Glutamatergic neuron (in vitro differentiated cells): ENCODE measurements around the gene AHDC1. TPM values are rescaled to one million over a fixed set of nuclear protein-coding genes. Genes with fewer than 3 reads are reported as not detected.
A peak's percentile ranks its signal among the peaks of the same experiment; 100 is the strongest.

ENCODE experiments used
- DNase-seq: peaks from one replicate; pipeline ENCODE4 v3.0.0; 2022
- H3K27ac Mint-ChIP-seq: one replicate; pipeline ENCODE4 v1.8.0; 2020; ENCODE audit warnings: mild to moderate bottlenecking, mixed read lengths, inconsistent platforms; ENCODE audit not compliant: unreplicated experiment
- H3K27me3 Mint-ChIP-seq: one replicate; pipeline ENCODE4 v1.8.0; 2020; ENCODE audit warnings: mild to moderate bottlenecking, moderate library complexity, mixed read lengths, inconsistent platforms; ENCODE audit not compliant: unreplicated experiment
- H3K36me3 Mint-ChIP-seq: one replicate; pipeline ENCODE4 v1.8.0; 2020; ENCODE audit warnings: mild to moderate bottlenecking, mixed read lengths, inconsistent platforms; ENCODE audit not compliant: unreplicated experiment
- H3K4me1 Mint-ChIP-seq: one replicate; pipeline ENCODE4 v1.8.0; 2020; ENCODE audit warnings: mild to moderate bottlenecking, low read depth, mixed read lengths, inconsistent platforms; ENCODE audit not compliant: unreplicated experiment
- H3K4me3 Mint-ChIP-seq: one replicate; pipeline ENCODE4 v1.8.0; 2020; ENCODE audit warnings: mild to moderate bottlenecking, mixed read lengths, inconsistent platforms; ENCODE audit not compliant: unreplicated experiment
- H3K9me3 Mint-ChIP-seq: one replicate; pipeline ENCODE4 v1.8.0; 2020; ENCODE audit warnings: mild to moderate bottlenecking, moderate library complexity, mixed read lengths, inconsistent platforms; ENCODE audit not compliant: unreplicated experiment
- total RNA-seq: library from RNA; stranded (reverse); fragmentation: NEBNext Ultra II Directional; extraction: Animal tissue kit (Norgen Biotek cat#: 25700); gene quantifications from one replicate; pipeline ENCODE4 v1.2.1, GENCODE V29; 2021; ENCODE audit not compliant: unreplicated experiment
- TF ChIP-seq, protein P1 (sequence below): fragments of 200-600 bp; sonication (generic); IDR thresholded peaks from one replicate; pipeline ENCODE4 v1.5.0; 2021; ENCODE audit not compliant: partially characterized antibody, unreplicated experiment

The AHDC1 gene
- total RNA-seq, 1 donor from 2014 or later = 131 TPM

DNA sequence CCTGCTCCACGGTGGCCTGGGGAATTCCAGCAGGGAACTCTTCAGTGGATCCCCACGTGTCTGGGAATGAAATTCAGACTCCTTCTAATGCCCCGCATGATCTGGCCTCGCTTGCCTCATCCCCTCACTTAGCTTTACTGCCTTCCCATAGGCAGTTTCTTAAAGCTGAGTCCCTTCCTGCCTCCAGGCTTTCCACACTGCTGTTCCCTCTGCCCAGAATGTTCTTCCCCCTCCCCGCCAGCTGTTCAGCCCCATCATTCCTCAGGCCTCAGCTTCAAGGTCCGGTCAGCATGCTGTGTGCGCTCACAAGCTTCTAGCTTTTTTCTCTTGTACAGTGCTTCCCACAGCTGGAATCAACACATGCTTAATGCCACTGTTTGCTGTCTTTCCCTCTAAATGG lies 59.1 kb downstream of the AHDC1 start:
- Mint-ChIP-seq H3K27me3 (peaks cover 15% of the 10 kb centered on the region), H3K36me3 (peaks cover 5% of the 10 kb centered on the region), H3K4me3 (no peak overlapping the region), H3K4me1 (peaks cover 32% of the 10 kb centered on the region), H3K27ac (peak overlapping the region; percentile 85), H3K9me3 (peaks cover 16% of the 10 kb centered on the region)
- TF ChIP-seq, protein P1, sequence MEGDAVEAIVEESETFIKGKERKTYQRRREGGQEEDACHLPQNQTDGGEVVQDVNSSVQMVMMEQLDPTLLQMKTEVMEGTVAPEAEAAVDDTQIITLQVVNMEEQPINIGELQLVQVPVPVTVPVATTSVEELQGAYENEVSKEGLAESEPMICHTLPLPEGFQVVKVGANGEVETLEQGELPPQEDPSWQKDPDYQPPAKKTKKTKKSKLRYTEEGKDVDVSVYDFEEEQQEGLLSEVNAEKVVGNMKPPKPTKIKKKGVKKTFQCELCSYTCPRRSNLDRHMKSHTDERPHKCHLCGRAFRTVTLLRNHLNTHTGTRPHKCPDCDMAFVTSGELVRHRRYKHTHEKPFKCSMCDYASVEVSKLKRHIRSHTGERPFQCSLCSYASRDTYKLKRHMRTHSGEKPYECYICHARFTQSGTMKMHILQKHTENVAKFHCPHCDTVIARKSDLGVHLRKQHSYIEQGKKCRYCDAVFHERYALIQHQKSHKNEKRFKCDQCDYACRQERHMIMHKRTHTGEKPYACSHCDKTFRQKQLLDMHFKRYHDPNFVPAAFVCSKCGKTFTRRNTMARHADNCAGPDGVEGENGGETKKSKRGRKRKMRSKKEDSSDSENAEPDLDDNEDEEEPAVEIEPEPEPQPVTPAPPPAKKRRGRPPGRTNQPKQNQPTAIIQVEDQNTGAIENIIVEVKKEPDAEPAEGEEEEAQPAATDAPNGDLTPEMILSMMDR = no peak
- no peak for DNase-seq

DNA sequence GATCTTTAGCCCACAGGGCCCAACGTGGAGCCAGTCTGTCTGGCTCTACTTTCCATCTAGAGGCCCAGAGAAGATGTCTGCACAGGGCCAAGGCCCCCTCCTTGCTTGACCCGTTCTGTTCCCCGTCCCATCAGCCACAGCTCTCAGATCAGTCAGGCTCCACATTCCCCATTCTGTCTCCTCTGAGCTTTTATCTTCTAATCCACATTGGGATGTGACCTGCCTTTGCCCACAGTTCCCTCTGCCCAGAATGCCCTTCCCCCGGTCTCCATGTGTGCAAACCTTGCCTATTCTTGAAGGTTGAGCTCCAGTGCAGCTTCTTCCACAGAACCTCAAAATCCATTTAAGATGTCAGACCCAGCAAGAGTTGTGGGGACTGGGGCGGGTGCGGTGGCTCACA lies 60.7 kb downstream of the AHDC1 start:
- H3K4me3 Mint-ChIP-seq = no peak overlapping the region
- DNase-seq = no peak
- peaks cover 20% of the 10 kb centered on the region for H3K9me3 Mint-ChIP-seq
- H3K27me3 Mint-ChIP-seq = peaks cover 15% of the 10 kb centered on the region
- peak overlapping the region; percentile 96 for H3K27ac Mint-ChIP-seq
- TF ChIP-seq, protein P1 = no peak
- peaks cover 7% of the 10 kb centered on the region for H3K36me3 Mint-ChIP-seq
- H3K4me1 Mint-ChIP-seq = peaks cover 34% of the 10 kb centered on the region

DNA sequence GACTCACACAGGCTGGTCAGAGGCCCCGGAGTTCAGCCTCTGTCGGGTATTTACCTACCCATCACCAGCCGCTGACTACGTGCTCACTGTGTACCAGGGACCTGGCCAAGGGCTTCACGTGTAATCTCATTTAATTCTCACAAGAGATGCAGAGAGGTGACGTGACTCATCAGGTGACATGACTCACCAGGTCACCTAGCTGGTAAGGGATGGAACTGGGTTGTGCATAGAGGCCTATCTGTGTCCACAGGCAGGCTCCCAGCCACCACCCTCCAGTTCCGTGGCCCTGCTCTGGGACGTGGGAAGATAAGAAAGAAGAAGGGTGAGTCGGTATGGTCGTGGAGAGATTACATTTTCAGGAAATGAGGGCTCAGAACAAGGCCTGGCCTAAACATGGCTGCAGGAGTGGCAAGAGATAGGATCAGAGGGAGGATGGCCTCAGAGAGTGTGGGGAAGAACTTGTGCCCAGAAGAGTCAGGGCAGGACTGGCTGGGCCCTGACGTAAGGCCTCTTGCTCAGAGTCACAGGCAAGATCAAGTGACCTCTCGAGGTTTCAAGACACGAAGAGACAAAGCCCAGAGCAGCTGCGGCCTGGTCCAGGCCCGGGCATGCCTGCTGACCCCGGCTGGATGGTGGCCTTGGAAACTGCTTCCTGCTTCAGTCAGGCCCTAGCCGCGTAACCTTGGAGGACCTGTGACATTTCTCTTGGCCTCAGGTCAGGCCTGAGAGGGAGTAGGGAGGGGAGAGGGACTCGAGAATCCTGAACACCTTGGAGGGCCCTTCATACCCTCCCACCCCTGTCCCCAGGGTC lies 61.3 kb downstream of the AHDC1 start:
- H3K27me3 Mint-ChIP-seq = peaks cover 16% of the 10 kb centered on the region
- H3K4me3 Mint-ChIP-seq = peak overlapping the region; percentile 71
- peaks cover 7% of the 10 kb centered on the region for H3K36me3 Mint-ChIP-seq
- peaks cover 34% of the 10 kb centered on the region for H3K4me1 Mint-ChIP-seq
- DNase-seq = no peak
- peaks cover 21% of the 10 kb centered on the region for H3K9me3 Mint-ChIP-seq
- TF ChIP-seq, protein P1 = no peak
- H3K27ac Mint-ChIP-seq = peak overlapping the region; percentile 96

DNA sequence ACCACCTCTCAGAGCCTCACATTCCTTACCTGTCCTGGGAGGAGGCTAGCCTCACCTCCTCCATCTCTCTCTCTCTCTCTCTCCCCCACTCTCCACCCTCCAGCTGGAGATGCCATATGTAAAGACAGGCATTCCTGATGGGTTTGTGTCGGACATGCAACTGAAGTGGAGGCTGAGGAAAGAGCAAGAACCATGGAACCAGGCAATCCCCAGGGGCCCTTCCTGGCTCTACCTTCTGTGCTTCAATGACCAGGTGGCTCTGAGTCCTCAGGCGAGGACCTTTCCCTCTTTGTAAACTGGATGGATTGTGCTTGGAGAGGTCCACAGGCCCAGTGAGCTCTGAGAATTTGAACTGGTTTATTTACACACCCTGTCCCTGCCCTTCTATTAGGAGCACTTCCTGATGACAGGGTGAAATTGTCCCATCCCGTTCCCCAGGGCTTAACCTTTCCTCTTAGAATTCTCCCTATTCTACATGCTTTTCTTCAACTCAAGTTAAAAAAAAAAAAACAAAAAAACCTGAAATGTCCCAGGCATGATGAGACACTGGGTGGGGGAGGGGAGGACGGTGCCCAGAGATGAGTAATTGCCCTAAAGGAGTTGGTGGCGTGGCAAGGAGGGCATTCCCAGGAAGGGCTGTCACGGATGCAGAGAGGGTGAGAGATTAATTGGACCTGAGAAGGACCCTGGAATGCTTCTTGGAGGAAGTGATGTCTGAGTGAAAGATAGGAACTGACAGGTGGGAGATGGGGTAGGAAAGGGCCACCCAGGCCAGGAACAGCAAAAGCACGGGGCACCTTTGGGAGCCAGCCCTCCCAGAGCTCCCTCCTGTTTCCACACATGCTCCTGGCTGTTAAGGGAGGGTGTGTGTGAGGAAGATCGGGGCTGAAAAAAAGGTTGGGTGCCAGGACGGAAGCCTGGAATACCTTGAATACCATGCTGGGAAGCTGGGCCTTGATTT lies 63.8 kb downstream of the AHDC1 start:
- Mint-ChIP-seq H3K4me3 (peak overlapping the region; percentile 67), H3K4me1 (peaks cover 56% of the 10 kb centered on the region), H3K36me3 (peaks cover 7% of the 10 kb centered on the region)

More for the DNA sequence above, 63.8 kb downstream of the AHDC1 start:
- no peak for DNase-seq
- Mint-ChIP-seq H3K27me3 (peaks cover 22% of the 10 kb centered on the region), H3K9me3 (peaks cover 22% of the 10 kb centered on the region), H3K27ac (peak overlapping the region; percentile 85)
- TF ChIP-seq, protein P1 = no peak
